Thoracic aorta (tissue), 2 donors: ENCODE results near the gene ALPK1. TPM values are rescaled to one million over a fixed set of nuclear protein-coding genes. Genes with fewer than 3 reads are reported as not detected.

Experiments used
- ATAC-seq: fragments of 150-250 bp; one replicate; pipeline ENCODE4 v1.8.0; 2017; ENCODE audit warnings: low read depth; ENCODE audit not compliant: insufficient number of reproducible peaks, low FRiP score
- DNase-seq: peaks from one replicate; pipeline ENCODE4 v3.0.0-alpha.2; 2020; ENCODE audit warnings: low spot score
- H3K27ac ChIP-seq, 2 donors: fragments of 200-600 bp; sonication (generic); 1 replicate in 1 of 2; 2 replicates in 1 of 2; pipeline ENCODE4 v1.5.1; 2016; ENCODE audit warnings: mild to moderate bottlenecking in 2 of 2, moderate library complexity in 2 of 2
- H3K27me3 ChIP-seq: fragments of 200-600 bp; sonication (generic); replicated peaks from 2 replicates; pipeline ENCODE4 v1.6.0; 2016; ENCODE audit warnings: mild to moderate bottlenecking; ENCODE audit not compliant: insufficient read depth
- H3K36me3 ChIP-seq: fragments of 200-600 bp; sonication (generic); one replicate; pipeline ENCODE4 v1.5.1; 2016
- H3K4me1 ChIP-seq, 2 donors: fragments of 200-600 bp; sonication (generic); 1 replicate in 1 of 2; 2 replicates in 1 of 2; pipeline versions ENCODE4 v1.5.1 to v1.6.0; 2016; ENCODE audit warnings: low read depth in 2 of 2, mild to moderate bottlenecking in 1 of 2; ENCODE audit not compliant: control insufficient read depth in 1 of 2
- H3K4me3 ChIP-seq: fragments of 200-600 bp; sonication (generic); 2 replicates; pipeline ENCODE4 v1.5.1; 2016; ENCODE audit warnings: mild to moderate bottlenecking
- H3K9me3 ChIP-seq: fragments of 200-600 bp; sonication (generic); 2 replicates; pipeline ENCODE4 v1.5.1; 2016
- total RNA-seq, 2 donors: library from RNA; depleted of rRNA; stranded (reverse); fragments of >200 nt; gene quantifications; one replicate each; pipeline versions ENCODE4 v1.1.0 to v1.2.3, GENCODE V29; 2016
- TF ChIP-seq, protein P1 (sequence below): fragments of 200-600 bp; sonication (generic); IDR thresholded peaks from one replicate; pipeline ENCODE4 v1.5.1; 2019; ENCODE audit warnings: antibody characterized with exemption

ALPK1 gene
- total RNA-seq, 2 donors from 2014 or later, result 20.0 to 63.4 TPM

GRCh38 chr4:112381996-112382692 lies 85.0 kb downstream of the ALPK1 start:
- TF ChIP-seq, protein P1, sequence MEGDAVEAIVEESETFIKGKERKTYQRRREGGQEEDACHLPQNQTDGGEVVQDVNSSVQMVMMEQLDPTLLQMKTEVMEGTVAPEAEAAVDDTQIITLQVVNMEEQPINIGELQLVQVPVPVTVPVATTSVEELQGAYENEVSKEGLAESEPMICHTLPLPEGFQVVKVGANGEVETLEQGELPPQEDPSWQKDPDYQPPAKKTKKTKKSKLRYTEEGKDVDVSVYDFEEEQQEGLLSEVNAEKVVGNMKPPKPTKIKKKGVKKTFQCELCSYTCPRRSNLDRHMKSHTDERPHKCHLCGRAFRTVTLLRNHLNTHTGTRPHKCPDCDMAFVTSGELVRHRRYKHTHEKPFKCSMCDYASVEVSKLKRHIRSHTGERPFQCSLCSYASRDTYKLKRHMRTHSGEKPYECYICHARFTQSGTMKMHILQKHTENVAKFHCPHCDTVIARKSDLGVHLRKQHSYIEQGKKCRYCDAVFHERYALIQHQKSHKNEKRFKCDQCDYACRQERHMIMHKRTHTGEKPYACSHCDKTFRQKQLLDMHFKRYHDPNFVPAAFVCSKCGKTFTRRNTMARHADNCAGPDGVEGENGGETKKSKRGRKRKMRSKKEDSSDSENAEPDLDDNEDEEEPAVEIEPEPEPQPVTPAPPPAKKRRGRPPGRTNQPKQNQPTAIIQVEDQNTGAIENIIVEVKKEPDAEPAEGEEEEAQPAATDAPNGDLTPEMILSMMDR, result no peak
- no peak for ATAC-seq
- peaks cover 3% of the 10 kb centered on the region for H3K36me3 ChIP-seq
- DNase-seq, result no peak
- no peak overlapping the region for H3K4me3 ChIP-seq
- H3K9me3 ChIP-seq, result no peaks in the 10 kb centered on the region
- H3K27ac ChIP-seq, result no peak overlapping the region
- H3K4me1 ChIP-seq, result peaks cover 0 to 14% of the 10 kb centered on the region in 2 donors
- H3K27me3 ChIP-seq, result no peaks in the 10 kb centered on the region

DNA sequence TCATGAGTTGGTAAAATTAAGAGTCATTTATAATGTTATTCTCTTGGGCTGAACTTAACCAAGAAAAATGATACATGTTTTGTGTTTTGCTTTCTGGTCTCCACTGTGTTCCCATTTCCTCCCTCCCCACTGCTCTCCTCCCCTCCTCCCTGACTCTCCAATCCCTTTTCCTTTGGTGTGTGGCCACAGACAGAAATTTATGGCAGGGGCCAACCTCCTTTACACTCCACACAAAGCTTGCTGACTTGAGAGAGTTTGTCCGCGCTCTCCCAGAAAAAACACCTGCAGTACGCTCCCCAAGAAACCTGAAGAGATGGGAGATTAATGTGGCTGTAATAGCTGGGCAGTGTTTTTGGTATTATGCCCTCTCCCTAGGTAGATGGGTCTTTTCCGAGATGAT lies 88.9 kb downstream of the ALPK1 start:
- TF ChIP-seq, protein P1, result no peak
- ATAC-seq, result no peak
- H3K27ac ChIP-seq, result no peak overlapping the region

GRCh38 chr4:112402098-112402497 lies 104.9 kb downstream of the ALPK1 start:
- no peak for DNase-seq
- H3K27me3 ChIP-seq, result no peaks in the 10 kb centered on the region
- no peak overlapping the region for H3K4me3 ChIP-seq
- no peak overlapping the region for H3K27ac ChIP-seq
- H3K4me1 ChIP-seq, result no peaks in the 10 kb centered on the region
- peaks cover 2% of the 10 kb centered on the region for H3K36me3 ChIP-seq
- ATAC-seq, result no peak
- TF ChIP-seq, protein P1, result no peak
- H3K9me3 ChIP-seq, result no peaks in the 10 kb centered on the region

More for the DNA sequence above, 88.9 kb downstream of the ALPK1 start:
- Histone ChIP-seq H3K36me3 (peaks cover 3% of the 10 kb centered on the region), H3K9me3 (no peaks in the 10 kb centered on the region), H3K27me3 (no peaks in the 10 kb centered on the region), H3K4me3 (no peak overlapping the region), H3K4me1 (peaks cover 0 to 8% of the 10 kb centered on the region in 2 donors)
- no peak for DNase-seq

GRCh38 chr4:112403101-112403945 lies 106.2 kb downstream of the ALPK1 start:
- Histone ChIP-seq H3K4me3 (no peak overlapping the region), H3K4me1 (no peaks in the 10 kb centered on the region), H3K27me3 (no peaks in the 10 kb centered on the region), H3K9me3 (no peaks in the 10 kb centered on the region), H3K36me3 (peaks cover 2% of the 10 kb centered on the region), H3K27ac (no peak overlapping the region)
- TF ChIP-seq, protein P1, result no peak
- ATAC-seq (no peak), DNase-seq (no peak)

- TF ChIP-seq, protein P1, result no peak
- no peak overlapping the region for H3K4me3 ChIP-seq
- DNase-seq (no peak), ATAC-seq (no peak)
- H3K36me3 ChIP-seq, result peaks cover 6% of the 10 kb centered on the region
- H3K4me1 ChIP-seq, result no peaks in the 10 kb centered on the region
- no peaks in the 10 kb centered on the region for H3K9me3 ChIP-seq
- H3K27me3 ChIP-seq, result no peaks in the 10 kb centered on the region
- no peak overlapping the region for H3K27ac ChIP-seq
Observed at GRCh38 chr4:112410364-112410763, 113.2 kb downstream of the ALPK1 start.
